Fibroblast of skin of right quadriceps (primary cell): ENCODE results near the gene ZBTB3.
A peak's percentile ranks its signal among the peaks of the same experiment; 100 is the strongest.
"Not testable (repeated sequence)": the region's sequence is repeated elsewhere in the genome, so short reads cannot be mapped to it uniquely, and the experiment has no call there.

ENCODE experiments used
- DNase-seq: peaks from one replicate; pipeline ENCODE4 v3.0.0-alpha.2; 2013

The ZBTB3 gene

GRCh38 chr11:62753736-62754603, at the start of gene ZBTB3:
ZBTB3 (minus strand) TSS chr11:62754160; CDS start chr11:62753664, 496 bp downstream.
- DNase-seq, result peak; percentile 99

- DNase-seq, result no peak
These were observed 47.1 kb upstream of the ZBTB3 start for GRCh38 chr11:62801071-62801470.

GRCh38 chr11:62799486-62799885, 45.5 kb upstream of the ZBTB3 start:
- DNase-seq, result no peak

- DNase-seq, result no peak
These were observed 42.3 kb upstream of the ZBTB3 start for GRCh38 chr11:62796281-62796680.

GRCh38 chr11:62794201-62794775, 40.3 kb upstream of the ZBTB3 start:
- DNase-seq, result no peak

GRCh38 chr11:62792202-62792575, 38.2 kb upstream of the ZBTB3 start:
- DNase-seq, result no peak

- peak; percentile 73 for DNase-seq
These were observed 37.7 kb upstream of the ZBTB3 start, which contains the start of gene TMEM223 for GRCh38 chr11:62791501-62792201. TMEM223 (minus strand) TSS chr11:62792006; CDS start chr11:62791994, 12 bp downstream.

GRCh38 chr11:62789576-62789975, 35.6 kb upstream of the ZBTB3 start:
- no peak for DNase-seq

- no peak for DNase-seq
These were observed 35.0 kb upstream of the ZBTB3 start for GRCh38 chr11:62788991-62789390.

- DNase-seq, result peak; percentile 97
These were observed 33.2 kb upstream of the ZBTB3 start, which contains the start of gene TMEM179B for GRCh38 chr11:62787005-62787759. TMEM179B (plus strand) TSS chr11:62787402; CDS start chr11:62787432, 30 bp downstream.

GRCh38 chr11:62786318-62787004, 32.5 kb upstream of the ZBTB3 start:
- DNase-seq, result peak; percentile 79

GRCh38 chr11:62782753-62783152, 28.8 kb upstream of the ZBTB3 start:
- DNase-seq, result no peak

GRCh38 chr11:62778441-62778840, 24.5 kb upstream of the ZBTB3 start:
- DNase-seq, result no peak

GRCh38 chr11:62777389-62777788, 23.4 kb upstream of the ZBTB3 start:
- no peak for DNase-seq

GRCh38 chr11:62775646-62776045, 21.7 kb upstream of the ZBTB3 start:
- DNase-seq, result no peak

GRCh38 chr11:62774407-62774806, 20.4 kb upstream of the ZBTB3 start:
- no peak for DNase-seq

- DNase-seq, result peak; percentile 97
These were observed 17.4 kb upstream of the ZBTB3 start, which contains the start of gene TAF6L for GRCh38 chr11:62771144-62772021. TAF6L (plus strand) TSS chr11:62771396; CDS start chr11:62775784, 4,388 bp downstream.

- no peak for DNase-seq
These were observed 16.8 kb upstream of the ZBTB3 start for GRCh38 chr11:62770778-62771143.

GRCh38 chr11:62760867-62761227, 6.9 kb upstream of the ZBTB3 start:
- not testable (repeated sequence) for DNase-seq

- no peak for DNase-seq
These were observed 4.2 kb upstream of the ZBTB3 start for GRCh38 chr11:62757846-62758788.
